ENCODE measurements around the gene ABRAXAS1.

GRCh38 chr4:83504503-83504902 lies 19.6 kb upstream of the ABRAXAS1 start:
- TF ChIP-seq CTCF (IDR thresholded peaks at IDR 0.05) (no peak), POLR2A (IDR thresholded peaks at IDR 0.05) (peak in 1 of 2 donors; percentile 13)
